ENCODE measurements around the gene C4B. TPM values are rescaled to one million over a fixed set of nuclear protein-coding genes. Genes with fewer than 3 reads are reported as not detected.
"Not testable (repeated sequence)": the region's sequence is repeated elsewhere in the genome, so short reads cannot be mapped to it uniquely, and the experiment has no call there.

Gene C4B
- total RNA-seq, 1 donor from 2014 or later = 155 TPM

DNA sequence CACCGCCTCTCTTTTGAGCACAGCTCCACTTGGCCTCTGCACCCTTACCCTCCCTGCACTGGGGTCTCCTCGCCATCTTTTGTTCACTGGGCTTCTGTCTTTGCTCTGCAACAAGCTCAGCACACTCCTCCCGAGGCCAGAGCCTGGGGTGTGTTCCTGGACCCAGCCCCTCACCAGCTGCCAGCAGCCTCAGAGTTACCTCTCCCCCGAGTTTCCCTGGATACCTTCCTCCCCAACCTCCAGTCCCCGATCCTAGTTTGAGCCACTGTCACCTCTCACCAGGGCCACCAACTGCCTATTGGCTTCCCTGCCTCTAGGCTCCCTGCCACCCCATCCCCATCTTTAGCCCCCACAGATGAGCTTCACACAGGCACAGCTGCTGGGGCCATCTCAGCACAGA, 36.0 kb downstream of the C4B start:
- DNase-seq (ENCODE audit: low spot score) = no peak

DNA sequence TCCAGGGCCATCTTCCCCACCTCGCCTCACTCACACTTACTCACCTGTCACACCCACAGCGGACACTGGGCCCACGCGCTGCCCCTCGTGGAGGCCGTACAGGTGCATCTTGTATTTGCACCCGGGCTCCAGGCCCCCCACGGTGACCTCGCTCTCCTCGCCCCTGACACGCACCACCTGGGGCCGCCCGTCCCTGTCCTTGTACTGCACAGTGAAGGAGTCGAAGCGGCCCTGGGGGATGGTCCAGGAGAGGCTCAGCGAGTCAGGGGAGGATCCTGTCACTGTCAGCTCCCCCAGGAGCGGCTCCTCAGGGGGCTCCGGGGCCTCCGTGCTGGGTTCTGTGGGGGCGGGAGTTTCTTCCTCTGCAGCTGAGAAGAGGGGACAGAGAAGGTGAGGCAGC, 38.0 kb downstream of the C4B start:
- DNase-seq (ENCODE audit: low spot score) = not testable (repeated sequence)

DNA sequence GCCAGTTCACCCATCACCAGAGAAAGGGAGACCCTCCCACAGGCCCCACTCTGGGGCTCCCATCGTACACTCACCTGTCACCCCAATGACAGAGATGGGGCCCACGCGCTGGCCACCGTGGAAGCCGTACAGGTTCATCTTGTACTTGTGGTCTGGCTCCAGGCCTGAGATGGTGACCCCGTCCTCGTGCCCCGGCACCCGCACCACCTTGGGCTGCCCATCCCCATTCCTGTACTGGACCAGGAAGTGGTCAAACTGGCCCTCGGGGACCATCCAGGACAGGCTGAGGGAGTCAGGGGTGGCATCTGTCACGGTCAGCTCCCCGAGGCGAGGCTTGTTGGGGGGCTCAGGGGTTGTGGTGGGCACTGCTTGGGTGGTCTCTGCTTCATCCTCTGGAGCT, 38.7 kb downstream of the C4B start:
- not testable (repeated sequence) for DNase-seq (ENCODE audit: low spot score)

DNA sequence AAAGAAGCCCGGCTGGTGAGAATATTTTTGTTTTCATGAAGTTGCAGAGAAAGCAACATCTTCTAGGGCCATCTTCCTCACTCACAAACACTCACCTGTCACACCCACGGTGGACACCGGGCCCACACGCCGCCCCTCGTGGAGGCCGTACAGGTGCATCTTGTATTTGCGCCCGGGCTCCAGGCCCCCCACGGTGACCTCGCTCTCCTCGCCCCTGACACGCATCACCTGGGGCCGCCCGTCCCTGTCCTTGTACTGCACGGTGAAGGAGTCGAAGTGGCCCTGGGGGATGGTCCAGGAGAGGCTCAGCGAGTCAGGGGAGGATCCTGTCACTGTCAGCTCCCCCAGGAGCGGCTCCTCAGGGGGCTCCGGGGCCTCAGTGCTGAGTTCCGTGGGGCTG, 41.2 kb downstream of the C4B start:
- not testable (repeated sequence) for DNase-seq (ENCODE audit: low spot score)

DNA sequence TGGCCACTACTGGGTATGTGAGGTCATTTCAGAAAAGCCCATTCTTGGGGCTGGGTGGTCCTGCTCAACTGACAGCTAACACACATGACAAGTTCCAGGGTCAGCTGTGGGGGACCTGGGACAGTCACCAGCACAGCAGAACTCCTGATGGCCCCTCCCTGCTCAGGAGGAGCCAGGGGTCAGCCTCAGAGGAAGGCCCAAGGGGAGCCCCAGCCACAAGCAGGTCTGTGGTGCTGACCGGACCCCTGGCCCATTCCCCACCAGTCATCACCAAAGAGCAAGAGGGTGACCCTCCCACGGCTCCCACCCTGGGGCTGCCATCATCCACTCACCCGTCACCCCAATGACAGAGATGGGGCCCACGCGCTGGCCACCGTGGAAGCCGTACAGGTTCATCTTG, 41.7 kb downstream of the C4B start:
- no peak for DNase-seq (ENCODE audit: low spot score)

DNA sequence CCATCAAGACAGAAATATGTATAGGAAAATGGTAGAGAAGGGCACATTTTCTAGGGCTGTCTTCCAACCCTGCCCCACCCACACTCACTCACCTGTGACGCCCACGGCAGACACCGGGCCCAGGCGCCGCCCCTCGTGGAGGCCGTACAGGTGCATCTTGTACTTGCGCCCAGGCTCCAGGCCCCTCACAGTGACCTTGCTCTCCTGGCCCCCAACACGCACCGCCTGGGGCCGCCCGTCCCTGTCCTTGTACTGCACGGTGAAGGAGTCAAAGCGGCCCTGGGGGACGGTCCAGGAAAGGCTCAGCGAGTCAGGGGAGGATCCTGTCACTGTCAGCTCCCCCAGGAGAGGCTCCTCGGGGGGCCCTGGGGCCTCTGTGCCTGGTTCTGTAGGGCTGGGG, 43.4 kb downstream of the C4B start:
- no peak for DNase-seq (ENCODE audit: low spot score)

DNA sequence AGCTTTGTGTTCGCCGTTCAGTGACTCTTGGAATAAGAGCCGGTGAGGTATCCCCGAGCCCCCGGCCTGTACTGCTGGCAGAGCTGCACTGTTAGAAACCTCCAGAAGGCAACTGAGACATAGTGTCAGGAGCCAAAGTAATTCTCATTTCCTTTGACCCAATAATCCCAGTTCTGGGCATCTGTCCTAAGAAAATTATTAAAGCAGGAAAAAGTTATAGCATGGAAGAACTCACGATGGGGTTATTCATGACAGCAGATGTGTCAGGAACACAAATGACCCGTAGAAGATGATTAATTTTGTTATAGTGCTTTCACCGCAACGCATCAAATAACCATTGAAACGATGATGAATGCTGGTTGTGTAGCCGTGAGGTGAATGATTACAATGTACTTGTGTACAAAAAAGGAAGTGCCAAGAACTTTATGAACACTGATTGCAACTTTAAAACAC, 43.9 kb downstream of the C4B start:
- DNase-seq (ENCODE audit: low spot score) = no peak

DNA sequence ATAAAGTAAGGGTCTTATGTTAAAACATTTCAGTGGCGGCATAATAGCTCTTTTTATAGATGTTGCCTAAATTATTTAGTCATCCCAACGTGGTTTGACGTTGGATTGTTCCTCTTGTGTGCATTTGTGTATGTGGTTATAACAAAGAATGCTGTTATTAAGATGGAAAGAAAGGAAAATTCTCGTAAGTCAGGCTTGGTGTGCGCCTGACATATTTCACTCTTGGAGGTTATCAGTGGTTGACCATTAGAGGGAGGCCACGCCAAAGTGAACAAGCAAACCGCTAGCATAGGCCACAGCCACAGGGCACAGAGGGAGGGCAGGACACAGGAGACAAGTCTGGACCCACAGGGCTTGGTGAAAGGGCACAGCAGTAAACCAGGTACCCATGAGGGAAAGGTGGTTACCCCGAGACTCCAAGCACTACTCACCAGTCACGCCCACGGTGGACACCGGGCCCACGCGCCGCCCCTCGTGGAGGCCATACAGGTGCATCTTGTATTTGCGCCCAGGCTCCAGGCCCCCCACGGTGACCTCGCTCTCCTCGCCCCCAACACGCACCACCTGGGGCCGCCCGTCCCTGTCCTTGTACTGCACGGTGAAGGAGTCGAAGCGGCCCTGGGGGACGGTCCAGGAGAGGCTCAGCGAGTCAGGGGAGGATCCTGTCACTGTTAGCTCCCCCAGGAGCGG, 46.5 kb downstream of the C4B start:
- DNase-seq (ENCODE audit: low spot score) = no peak

DNA sequence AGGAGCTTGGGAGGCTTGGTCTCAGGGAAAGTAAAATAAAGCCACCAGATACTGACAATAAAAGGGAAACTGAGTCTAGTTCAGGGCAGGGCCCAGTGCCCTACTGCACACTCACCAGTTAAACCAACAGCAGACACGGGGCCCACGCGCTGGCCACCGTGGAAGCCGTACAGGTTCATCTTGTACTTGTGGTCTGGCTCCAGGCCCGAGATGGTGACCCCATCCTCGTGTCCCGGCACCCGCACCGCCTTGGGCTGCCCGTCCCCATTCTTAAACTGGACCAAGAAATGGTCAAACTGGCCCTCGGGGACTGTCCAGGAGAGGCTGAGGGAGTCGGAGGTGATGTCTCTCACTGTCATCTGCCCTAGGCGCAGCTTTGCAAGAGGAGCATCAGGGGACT, 50.1 kb downstream of the C4B start:
- no peak for DNase-seq (ENCODE audit: low spot score)

DNA sequence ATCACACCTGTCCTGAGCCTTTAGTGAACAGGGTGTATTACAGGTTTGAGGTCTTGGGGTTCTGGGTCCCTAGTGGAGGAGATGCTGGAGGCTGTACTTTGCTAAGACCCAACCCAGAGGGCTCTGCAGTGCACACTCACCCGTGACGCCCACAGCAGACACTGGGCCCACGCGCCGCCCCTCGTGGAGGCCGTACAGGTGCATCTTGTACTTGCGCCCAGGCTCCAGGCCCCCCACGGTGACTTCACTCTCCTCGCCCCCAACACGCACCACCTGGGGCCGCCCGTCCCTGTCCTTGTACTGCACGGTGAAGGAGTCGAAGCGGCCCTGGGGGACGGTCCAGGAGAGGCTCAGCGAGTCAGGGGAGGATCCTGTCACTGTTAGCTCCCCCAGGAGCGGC, 52.9 kb downstream of the C4B start:
- not testable (repeated sequence) for DNase-seq (ENCODE audit: low spot score)

DNA sequence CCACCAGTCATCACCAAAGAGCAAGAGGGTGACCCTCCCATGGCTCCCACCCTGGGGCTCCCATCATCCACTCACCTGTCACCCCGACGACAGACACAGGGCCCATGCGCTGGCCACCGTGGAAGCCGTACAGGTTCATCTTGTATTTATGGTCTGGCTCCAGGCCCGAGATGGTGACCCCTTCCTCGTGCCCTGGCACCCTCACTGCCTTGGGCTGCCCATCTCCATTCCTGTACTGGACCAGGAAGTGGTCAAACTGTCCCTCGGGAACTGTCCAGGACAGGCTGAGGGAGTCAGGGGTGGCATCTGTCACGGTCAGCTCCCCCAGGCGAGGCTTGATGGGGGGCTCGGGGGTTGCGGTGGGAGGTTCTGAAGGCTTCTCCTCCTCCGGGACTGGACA, 53.7 kb downstream of the C4B start:
- DNase-seq (ENCODE audit: low spot score) = not testable (repeated sequence)

DNA sequence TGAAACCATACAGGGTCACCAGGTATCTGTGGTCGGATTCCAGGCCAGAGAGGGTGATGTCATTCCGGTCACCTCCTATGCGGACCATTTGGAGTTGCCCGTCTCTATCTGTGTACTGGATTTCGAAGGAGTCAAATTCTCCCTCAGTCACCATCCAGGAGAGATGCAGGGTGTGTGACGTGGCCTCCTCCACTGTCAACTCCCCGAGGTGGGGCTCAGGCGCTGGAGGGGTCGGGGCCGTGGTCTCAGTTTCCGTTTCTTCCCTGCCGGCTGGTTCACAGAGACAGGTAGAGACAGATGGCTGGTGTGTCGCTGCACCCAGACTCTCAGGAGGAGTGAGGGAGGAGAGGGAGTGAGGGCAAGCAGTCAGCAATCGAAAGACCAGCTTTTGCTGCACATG, 54.3 kb downstream of the C4B start:
- no peak for DNase-seq (ENCODE audit: low spot score)

DNA sequence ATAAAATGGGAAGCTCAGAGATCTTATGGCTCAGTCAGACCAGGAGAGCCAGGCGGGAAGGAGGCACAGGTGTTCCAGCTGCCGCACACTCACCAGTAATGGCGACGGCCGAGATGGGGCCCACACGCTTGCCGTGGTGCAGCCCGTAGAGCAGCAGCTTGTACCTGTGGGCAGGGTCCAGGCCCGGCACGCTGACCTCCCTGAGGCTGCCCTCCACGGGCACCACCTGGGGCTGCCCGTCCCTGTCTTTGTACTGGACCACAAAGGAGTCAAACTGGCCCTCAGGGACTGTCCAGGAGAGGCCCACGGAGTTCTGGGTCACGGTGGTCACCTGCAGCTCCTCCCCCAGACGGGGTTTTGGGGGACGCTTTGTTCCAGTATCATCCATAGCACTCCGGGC, 54.9 kb downstream of the C4B start:
- no peak for DNase-seq (ENCODE audit: low spot score)

DNA sequence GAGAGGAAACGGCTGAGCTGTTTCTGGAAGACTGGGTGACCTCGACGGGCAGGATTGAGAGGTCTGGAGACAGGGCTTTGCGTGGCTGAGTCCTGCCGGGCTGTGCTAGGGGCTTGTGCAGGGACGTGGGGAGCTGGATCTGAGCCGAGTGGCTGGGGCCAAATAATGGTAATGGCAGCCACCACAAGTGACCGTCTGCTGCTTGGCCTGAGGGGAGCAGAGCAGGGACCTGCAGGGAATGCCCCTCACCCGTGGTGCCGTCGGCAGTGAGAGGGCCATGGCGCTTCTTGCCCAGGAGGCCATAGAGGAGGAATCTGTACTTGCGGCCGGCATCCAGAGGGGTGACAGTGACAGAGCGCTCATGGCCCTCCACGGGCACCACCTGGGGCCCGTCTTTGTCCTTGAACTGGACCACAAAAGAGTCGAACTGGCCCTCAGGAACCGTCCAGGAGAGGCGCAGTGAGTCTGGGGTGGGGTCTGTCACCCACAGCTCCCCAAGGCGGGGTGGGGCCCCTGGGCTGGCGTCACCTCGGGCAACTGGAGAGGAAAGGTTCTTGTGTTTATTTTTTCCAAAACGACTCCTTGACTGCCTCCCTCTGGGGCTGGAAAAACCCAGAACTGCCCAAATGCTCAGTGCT, 55.4 kb downstream of the C4B start:
- no peak for DNase-seq (ENCODE audit: low spot score)

DNA sequence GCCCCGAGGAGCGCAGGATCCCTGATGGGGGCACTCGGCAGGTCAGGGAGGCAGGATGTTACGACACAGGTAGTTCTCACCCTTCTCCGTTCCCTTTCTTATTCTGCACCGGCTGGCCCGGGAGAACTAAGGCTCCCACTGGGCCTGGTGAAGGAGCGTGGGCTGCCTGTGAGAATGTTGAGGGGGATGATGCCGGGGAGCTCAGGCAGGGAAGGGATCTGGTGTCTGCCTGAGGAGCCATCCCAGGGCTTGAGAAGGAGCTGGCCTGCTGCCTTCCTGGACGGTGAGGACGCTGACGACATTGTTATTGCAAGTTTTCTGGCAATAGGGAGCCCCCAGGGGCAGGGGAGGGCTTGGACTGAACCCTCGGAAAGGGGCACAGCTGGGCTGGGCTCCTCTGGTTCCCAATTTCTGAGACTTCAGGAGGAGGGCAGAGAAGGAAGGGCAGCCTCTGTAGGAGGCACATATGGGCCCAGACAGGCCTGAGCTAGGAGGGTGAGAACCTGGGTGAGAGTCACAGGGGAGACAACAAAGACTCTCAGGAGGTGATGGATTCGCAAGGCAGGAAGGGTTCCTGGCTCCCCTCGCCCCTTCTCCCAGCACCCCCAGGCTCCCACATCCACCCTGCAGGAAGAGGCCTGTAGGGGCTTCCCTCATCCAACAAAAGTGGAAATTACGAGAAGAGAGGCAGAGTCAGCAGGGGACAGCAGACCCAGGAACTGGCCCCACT, 56.4 kb downstream of the C4B start:
- DNase-seq (ENCODE audit: low spot score) = no peak

DNA sequence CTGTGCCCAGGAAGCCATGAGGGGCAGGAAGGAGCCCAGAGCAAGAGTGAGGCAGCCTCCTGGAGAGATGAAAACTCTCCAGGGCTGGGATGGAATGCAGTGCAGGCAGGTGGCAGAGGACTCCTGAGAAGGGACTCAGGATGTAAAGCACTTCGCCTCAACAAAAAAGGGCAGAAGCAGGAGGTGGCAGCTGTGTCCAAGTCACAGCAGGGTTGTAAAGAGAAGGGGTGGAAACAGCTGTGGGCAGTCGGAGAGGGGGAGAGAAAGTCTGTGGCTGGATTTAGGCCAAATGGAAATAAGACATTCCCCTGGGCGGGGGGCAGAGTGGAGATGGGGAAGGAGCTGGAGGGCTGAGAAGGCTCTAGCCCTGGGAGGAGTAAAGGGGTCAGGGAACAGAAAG, 58.5 kb downstream of the C4B start:
- DNase-seq (ENCODE audit: low spot score) = no peak

DNA sequence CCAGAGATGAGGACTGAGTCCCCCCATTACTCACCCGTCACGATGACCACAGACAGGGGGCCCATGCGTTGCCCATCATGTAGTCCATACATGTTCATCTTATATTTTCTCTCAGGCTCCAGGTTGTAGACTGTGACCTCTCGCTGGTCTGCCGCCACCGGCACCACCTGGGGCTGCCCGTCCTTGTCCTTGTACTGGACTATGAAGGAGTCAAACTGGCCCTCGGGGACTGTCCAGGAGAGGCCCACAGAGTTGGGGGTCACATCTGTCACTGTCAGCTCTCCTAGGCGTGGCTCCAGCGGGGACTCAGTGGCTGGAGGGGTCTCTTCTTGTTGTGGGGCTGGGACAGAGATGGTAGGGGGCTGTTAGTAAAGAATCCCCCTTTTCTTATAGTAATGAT, 59.0 kb downstream of the C4B start:
- DNase-seq (ENCODE audit: low spot score) = no peak

DNA sequence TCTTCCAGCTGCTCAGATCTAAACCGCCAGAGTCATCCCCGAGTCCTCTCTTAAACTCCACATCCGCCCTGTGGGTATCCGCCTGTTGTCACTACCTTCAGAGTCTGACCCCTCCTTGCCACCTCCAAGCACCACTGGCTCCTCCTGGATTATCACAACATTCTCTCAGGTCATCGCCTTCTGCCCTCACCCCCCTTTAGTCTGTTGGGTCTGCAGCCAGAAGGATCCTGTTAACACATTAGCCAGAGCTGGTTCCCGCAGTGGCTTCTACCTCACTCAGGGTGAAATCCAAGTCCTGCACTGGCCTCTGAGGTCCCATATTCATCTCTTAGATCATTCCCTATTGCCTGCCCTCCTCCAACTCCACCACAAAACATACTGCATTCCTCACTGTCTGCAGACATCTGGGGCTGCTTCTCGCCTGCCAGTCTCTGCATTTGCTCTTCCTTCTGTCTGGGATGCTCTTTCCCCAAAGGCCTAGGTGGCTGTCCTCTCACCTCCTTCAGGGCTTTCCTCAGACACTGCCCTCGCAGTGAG, 60.5 kb downstream of the C4B start:
- no peak for DNase-seq (ENCODE audit: low spot score)

DNA sequence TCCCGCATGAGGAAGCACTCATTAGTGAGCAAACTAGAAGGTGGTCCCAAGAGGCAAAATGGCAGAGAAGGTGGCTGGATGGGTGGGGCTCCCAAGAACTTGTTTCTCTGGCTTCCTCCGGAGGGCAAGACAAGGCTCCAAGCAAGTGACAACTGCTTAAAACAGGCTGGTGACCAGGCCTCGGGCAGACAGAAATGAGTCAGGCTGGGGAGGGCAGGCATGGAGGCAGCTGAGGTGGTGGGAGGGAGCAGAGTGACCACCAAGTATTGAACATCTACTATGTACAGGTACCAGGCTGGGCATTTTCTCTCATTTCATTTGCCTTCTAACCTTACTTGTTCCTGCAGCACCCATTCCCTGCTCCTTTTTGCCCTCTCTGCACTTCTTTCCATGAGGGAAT, 61.2 kb downstream of the C4B start:
- DNase-seq (ENCODE audit: low spot score) = no peak

DNA sequence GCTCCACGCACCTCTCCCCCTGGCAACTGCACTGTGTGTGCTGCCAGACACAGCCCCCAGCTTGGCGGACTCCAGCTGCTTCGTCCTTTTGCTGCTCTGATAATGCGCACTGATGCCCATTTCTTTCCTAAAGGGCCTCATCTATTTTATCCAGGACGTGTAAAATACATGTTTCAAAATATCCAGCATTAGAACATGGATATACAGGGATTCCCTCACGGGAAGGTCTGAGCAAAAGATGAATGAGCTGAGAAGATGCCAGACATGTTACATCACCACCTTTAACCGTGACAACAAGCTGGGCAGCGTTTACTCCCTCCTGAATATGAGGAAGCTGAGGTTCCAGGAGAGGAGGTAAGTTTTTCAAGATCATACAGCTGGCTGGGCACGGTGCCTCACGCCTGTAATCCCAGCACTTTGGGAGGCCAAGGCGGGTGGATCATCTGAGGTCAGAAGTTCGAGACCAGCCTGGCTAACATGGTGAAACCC, 61.8 kb downstream of the C4B start:
- no peak for DNase-seq (ENCODE audit: low spot score)

DNA sequence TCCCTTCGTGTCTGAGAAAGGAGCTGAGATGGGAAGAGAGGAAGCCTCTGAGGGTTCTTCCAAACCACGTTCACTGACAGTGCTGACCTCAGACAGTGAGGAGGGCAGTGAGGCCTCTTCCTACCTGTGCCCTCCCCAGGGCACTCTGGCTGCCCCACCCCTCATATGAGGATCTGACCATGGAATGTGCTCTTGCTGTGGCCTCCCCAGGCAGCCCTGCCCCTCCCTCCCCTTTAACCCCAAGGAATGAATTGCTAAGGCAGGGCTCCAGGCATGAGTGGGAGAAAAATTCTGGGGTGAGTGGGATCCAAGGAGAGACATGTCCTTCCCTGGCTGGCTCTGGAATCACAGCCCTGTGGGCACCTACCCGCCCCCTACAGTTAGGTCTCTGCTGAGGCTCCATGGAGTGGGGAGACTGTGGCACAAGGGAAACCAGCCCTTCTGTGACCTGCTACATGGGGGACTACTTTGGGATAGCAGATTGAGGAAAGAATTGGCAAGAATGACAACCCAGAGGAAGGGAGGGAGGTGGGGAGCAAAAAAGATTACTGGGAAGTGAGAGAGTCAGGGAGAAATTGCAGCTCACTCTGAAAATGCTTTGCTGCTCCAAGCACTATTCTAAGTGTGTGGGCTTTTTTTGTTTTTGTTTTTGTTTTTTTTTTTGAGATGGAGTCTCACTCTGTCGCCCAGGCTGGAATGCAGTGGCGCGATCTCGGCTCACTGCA, 65.1 kb downstream of the C4B start:
- DNase-seq (ENCODE audit: low spot score) = no peak
